Right lobe of liver (tissue), 4 donors: Measurements from ENCODE around the gene OPTC.

Experiments
- CTCF ChIP-seq, 4 donors: fragments of 200-600 bp in 3 of 4; fragments of 450-650 bp in 1 of 4; IDR thresholded peaks; one replicate each; pipeline versions ENCODE4 v1.5.1 to v1.8.0; 2016 to 2022; ENCODE audit warnings: antibody characterized with exemption in 4 of 4, mild to moderate bottlenecking in 2 of 4
- POLR2A ChIP-seq: fragments of 450-650 bp; IDR thresholded peaks from one replicate; pipeline ENCODE4 v1.6.1; 2017; ENCODE audit warnings: antibody characterized with exemption, mild to moderate bottlenecking
- donor health status: DM: no; HTN: no; CAD: no.
- donor health status: DM: no; HTN: no; CAD: no.
- donor health status: DM: no; HTN: yes; CAD: no.

DNA sequence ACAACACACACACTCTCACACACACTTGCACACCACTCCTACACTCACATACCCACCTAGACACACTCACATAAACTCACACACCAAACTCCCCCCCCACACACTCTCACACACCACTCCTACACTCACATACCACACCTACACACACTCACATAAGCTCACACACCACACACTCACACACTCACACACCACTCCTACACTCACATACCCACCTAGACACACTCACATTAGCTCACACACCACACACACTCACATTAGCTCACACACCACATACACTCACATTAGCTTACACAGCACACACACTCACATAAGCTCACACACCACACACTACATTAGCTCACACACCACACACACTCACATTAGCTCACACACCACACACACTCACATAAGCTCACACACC, 33.1 kb downstream of the OPTC start:
- TF ChIP-seq CTCF (IDR thresholded peaks at IDR 0.05), result no peak
- no peak for TF ChIP-seq POLR2A
